C4-2B (cell line): ENCODE results near the gene DARS1.

Experiments
- CTCF ChIP-seq: fragments of 450-650 bp; conservative IDR thresholded peaks from 2 replicates; pipeline ENCODE4 v1.5.1; 2017; ENCODE audit warnings: mild to moderate bottlenecking
- ZFX ChIP-seq: fragments of 450-650 bp; IDR thresholded peaks from 2 replicates; pipeline ENCODE4 v1.6.1; 2017

- TF ChIP-seq CTCF (no peak), ZFX (no peak)
Observed at GRCh38 chr2:135914485-135914884, 70.9 kb downstream of the DARS1 start.
